Stimulated activated naive CD8-positive, alpha-beta T cell treated with anti-CD3 and anti-CD28 coated beads, Interleukin-15, Interleukin-2, amounts not matched to agents 100 U/mL and 50 U/mL, for 24 hours (primary cell): ENCODE results near the gene JHY.

Experiments used
- ATAC-seq: fragments of 150-1000 bp; cut with Tn5 transposase; one replicate; pipeline ENCODE4 v1.10.0; 2021
- DNase-seq: peaks from one replicate; pipeline ENCODE4 v3.0.0; 2021

JHY gene

DNA sequence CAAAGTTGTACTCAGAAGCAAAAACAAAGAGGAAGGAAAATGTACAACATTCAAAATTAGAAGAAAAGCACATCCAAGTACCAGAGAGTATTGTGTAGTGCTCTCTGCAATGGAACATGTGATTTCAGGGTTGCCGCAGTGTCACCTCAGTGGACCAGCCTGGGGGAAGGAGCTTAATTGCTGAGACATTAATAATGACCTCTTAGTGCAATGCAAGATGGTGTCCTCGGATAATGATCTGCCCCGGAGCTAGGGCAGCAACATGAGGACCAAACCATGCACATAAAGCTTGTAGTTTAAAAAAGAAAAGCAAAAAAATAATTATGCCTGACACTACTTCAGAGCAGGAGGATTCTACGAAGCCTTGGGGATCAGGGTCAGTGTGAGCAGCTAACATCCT lies 11.3 kb upstream of the JHY start:
- DNase-seq, result no peak
- no peak for ATAC-seq

DNA sequence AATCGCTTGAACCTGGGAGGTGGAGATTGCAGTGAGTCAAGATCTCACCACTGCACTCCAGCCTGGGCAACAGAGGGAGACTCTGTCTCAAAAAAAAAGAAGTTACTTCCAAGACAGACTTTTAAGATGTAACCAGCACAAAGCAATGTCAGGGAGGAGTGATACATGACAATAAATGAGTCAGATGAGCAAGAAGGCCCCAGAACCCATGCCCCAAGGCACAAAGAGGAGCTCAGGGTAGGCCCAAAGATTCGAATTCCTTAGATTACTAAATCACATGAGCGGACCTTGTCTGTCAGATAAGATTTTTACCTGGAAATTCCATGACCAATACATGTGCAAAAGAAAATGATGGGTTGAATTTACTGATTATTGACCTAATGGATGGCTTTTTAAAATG lies 10.5 kb upstream of the JHY start:
- ATAC-seq (no peak), DNase-seq (no peak)

DNA sequence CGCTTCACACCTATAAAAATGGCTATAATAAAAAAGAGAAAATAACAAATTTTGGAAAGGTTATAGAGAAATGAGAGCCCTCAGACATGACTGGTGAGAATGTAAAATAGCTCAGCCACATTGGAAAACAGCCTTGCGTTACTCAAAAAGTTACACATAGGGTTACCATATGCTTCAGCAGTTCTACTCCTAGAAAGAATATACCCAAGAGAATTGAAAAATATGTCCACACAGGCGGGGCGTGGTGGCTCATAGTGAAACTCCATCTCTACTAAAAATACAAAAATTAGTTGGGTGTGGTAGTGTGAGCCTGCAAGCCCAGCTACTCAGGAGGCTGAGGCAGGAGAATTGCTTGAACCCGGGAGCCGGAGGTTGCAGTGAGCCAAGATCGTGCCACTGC lies 7.6 kb upstream of the JHY start:
- no peak for DNase-seq
- no peak for ATAC-seq

DNA sequence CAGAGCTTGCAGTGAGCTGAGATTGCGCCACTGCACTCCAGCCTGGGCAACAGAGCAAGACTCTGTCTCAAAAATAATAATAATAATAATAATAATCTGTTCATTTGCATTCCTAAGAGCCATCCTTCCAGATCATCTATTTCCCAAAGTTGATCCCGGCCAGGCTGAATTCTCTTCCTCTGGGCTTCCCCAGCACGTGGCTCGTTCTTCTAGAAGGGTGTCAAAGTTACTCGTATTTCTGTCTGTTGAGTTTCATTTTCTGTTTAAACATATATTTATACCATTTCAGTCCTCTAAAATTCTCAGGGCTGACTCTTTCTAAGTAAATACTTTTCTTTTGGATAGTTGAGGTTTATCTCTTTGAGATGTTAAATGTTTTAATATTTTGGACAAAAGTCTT lies 4.8 kb upstream of the JHY start:
- DNase-seq, result no peak
- no peak for ATAC-seq

DNA sequence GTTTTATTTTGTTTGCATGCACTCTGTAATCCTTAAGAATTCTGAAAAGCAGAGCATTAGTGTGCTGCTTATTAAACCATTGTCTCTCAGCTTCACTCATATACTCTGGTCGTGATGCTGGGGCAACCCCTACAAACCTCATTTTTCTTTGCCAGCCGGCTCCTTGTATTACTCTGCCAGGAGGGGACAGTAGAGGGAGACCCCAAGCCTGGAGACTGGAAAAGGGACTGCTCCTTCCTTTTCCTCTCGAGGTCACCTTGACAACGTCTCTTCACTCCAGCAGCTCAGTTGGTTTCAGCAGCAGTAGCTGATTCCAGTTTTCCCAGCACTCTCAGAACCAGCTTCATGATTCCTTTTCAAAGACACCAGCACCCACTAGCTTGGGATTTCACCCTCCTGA lies 2.8 kb upstream of the JHY start:
- DNase-seq (no peak), ATAC-seq (no peak)

GRCh38 chr11:122882857-122883645 lies 492 bp downstream of the JHY start:
- DNase-seq, result peak; percentile 65
- ATAC-seq, result peak; percentile 58

GRCh38 chr11:122883646-122883979 lies 1.1 kb downstream of the JHY start:
- DNase-seq, result no peak
- ATAC-seq, result no peak

DNA sequence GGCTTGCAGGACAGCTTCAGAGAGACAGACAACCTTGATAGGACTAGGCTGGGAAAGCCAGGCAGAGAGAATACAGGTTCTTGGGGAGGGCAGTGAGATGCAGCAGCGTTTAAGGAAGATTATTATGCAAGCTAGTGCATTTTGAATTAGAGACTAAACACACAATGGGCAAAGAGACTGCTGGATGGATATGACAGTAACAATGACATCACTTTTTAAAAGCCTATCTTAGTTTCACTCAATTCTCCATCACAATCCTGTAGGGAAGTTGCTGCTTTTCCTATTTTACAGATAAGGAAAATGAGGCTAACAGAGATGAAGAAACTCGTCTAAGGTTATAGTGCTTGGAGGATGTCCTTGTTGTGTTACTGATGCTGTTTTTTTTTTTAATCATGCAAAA lies 5.6 kb downstream of the JHY start:
- DNase-seq (no peak), ATAC-seq (no peak)

DNA sequence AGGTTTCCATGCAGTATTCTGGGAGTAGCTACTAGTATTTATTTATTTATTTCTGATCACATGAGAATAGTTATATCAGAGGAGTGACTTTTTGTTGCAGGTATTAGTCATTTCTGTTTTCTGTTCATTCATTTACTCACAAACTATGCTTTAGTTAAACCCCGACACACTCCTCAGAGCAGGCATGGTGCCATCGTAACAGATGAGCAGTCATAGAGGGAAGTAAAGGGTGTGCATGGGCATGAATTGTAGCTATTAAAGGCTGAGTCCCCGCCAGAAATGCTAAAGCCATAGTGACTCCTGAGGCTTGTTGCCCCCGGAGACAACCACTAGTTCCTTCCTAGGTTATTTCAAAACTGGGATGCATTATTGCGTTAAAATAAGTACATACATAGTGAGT lies 10.6 kb downstream of the JHY start:
- ATAC-seq (no peak), DNase-seq (no peak)

DNA sequence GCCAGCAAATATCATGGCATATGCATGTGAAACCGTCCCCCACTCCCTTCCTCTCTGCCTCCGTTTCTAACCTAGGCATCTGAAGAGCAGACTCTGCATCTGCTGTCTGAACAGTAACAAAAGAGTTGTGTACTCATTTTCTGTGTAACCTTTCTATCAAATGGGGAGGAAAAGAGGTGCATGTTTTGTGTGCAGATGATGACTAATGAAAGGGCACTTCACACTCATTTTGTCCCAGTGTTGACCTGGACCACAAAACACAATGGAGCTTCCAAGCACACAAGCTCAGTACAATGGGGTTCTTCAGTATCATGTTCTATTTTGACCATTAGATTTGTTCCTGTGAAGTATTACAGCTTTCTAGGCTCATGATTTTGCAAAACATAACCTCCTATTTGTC lies 13.0 kb downstream of the JHY start:
- ATAC-seq (peak; percentile 61), DNase-seq (no peak)

DNA sequence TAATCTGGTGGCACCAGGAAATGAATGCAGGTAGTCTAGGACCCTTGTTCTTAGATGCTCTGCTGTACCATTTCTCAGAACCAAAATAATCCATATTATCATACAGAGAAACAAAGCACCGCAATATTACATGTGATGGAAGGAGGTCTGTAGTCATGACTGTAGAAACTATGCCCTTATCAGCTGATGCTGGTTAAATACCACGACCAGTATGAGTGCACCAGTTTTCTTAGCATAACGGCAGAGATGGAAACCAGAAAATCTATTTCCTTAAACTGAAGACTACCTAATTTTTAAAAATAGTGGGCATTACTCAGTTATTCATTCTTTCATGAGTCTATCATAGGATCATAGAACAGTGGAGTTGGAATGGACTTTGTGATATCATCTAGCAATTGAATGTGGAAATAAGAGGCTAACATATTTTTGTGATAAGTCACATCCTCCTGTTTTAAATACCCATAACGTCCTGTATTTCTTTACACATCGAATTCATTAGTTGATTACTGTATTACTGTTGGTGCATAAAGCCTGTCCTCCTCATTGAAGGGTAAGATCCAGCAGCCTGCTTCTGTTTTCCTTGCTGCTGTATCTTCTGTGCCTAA lies 15.1 kb downstream of the JHY start:
- no peak for DNase-seq
- ATAC-seq, result no peak

DNA sequence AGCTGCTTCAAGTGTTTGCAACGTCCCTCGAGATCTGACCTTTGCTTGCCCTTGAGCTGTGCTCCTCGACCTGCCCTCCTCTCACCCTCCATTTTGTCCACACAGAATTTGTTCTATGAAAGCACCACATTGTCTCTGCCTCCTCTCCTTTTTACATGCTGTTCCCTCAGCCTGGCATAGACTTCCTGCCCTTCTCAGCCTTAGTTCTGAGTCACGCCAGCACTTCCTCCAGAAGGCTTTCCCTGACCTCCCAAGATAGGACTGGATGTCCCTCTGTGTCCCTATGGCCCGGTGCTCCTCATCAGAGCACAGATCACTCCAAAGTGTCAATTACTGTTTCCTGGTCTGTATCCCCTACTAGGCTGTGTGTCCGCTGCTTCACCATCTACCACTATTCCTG lies 16.2 kb downstream of the JHY start:
- ATAC-seq (no peak), DNase-seq (no peak)

DNA sequence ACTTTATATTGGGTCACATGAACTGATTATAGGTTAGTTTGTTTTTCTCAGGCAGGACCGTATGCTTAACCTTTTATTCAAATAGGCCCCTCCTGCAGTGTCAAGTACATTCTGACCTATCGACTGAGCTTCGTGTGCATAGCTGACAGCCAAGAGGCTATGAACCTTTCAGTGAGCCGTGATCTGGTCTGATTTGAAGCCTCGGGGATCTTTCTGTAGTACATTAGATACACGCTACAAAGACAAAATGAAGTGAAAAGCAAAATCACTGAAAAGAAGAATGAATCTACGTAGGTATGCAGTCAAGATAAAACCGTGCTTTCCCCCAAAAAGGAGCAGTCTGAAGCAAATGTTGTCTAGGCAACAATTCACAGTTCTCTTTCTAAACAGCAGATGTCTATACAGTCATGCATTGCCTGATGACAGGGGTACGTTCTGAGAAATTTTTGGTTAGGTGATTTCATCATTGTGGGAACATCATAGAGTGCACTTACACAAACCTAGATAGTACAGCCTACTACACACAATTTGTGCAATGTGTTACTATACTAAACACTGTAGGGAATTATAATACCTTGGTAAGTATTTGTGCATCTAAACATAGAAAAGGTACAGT lies 18.1 kb downstream of the JHY start:
- ATAC-seq, result no peak
- no peak for DNase-seq

DNA sequence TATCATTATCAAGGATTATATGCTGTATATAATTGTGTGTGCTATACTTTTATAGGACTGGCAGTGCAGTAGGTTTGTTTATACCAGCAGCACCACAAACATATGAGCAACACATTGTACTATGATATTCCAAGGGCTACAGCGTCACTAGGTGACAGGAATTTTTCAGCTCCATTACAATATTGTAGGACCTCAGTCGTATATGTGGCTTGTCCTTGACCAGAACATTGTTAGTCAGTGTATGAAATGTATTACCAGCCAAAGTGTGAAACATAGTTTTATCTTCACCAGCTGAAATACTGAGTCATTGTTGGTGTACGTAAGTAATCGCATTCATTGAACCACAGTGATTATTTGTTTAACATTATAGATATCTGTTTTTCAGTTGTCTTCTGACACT lies 20.4 kb downstream of the JHY start:
- ATAC-seq (no peak), DNase-seq (no peak)

GRCh38 chr11:122910775-122911174 lies 28.2 kb downstream of the JHY start:
- DNase-seq, result peak; percentile 7
- no peak for ATAC-seq

- ATAC-seq (no peak), DNase-seq (no peak)
Observed at GRCh38 chr11:122917311-122917710, 34.8 kb downstream of the JHY start.

DNA sequence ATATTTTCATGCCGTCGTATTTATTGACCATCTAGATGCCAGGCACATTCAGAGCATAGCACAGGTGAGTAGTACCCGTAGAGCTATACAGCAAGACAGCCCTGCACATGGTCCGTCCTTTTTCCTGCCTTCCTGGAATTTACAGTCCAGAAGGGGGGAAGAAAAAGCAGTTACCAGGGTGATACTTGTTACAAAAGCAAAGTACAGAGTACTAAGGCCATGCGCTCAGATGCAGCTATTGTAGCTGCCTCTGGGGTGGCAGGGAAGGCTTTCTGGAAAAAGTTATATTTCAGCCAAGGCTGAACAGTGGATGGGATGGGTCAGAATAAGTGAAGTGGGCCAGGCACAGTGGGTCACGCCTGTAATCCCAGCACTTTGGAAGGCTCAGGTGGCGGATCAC lies 36.2 kb downstream of the JHY start:
- no peak for ATAC-seq
- DNase-seq, result no peak

GRCh38 chr11:122920579-122920978 lies 38.0 kb downstream of the JHY start:
- DNase-seq (no peak), ATAC-seq (no peak)

GRCh38 chr11:122922893-122923292 lies 40.3 kb downstream of the JHY start:
- ATAC-seq (no peak), DNase-seq (no peak)

DNA sequence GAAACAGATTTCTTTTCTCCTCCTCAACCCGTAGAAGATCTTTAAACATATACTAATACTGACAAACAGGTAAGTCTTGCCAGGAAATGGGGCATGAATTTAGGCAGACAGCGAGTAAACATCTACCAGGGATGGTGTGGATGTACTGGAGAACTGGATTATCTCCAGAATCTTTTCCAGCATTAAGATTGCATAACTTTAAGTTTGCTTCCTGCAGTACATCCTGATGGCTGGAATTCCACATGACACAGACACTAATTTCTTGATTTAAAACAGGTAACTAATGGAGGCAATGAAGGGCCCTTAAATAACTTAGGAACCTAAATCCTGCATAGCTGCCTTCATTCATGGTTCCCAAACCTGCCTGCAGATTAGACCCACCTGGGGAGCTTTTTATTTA lies 40.7 kb downstream of the JHY start:
- DNase-seq, result no peak
- no peak for ATAC-seq

DNA sequence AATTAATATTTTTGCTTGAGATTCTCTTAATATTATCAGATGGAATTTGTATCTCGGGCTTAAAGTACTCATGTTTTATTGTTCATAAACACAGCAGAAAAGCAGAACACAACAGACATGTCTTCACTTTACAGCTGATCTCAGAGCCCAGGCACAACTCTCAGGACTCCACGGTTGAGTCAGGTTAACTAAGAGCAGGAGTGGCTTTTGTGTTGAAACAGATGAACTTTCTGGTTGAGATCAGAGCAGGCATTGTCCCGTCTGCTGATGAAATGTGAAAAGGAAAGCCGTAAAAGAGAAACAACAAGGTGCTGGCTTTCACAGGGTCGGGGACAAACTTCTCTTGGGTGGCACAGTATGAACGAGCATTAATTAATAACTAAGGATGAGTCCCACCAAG lies 49.0 kb downstream of the JHY start:
- ATAC-seq (no peak), DNase-seq (no peak)

DNA sequence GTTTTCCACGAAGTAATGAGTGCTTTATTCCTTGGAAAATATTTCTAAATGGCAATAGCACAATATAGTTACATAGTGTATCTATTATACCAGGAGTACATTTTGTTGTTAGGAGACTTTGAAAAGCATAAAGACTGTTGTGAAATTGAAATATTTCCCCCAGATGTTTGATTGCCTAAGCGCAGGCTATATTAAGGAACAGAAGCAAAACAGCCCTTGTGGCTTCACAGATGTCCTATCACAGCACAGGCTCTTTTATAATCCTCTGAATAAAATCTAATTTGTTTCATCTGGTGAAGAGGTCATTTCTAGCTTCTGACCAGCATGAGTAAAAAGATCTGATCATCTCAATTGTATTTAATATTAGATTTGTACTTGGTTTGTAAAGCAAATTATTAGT lies 50.9 kb downstream of the JHY start:
- ATAC-seq, result no peak
- DNase-seq, result no peak

- peak; percentile 63 for ATAC-seq
- DNase-seq, result no peak
Observed at GRCh38 chr11:122937983-122938382, 55.4 kb downstream of the JHY start.

- DNase-seq, result no peak
- ATAC-seq, result no peak
Observed at GRCh38 chr11:122938557-122938956, 56.0 kb downstream of the JHY start.
